Measurements from ENCODE around the gene SCUBE1. TPM values are rescaled to one million over a fixed set of nuclear protein-coding genes. Genes with fewer than 3 reads are reported as not detected.

The SCUBE1 gene
- total RNA-seq, 1 experiment from 2014 or later: 0.54 TPM

GRCh38 chr22:43207386-43207785 is 135.8 kb downstream of the SCUBE1 start:
- no peak for DNase-seq
- peaks cover 60% of the 10 kb centered on the region for H3K27me3 Mint-ChIP-seq (ENCODE audit: unreplicated experiment)
- no peaks in the 10 kb centered on the region for H3K4me1 Mint-ChIP-seq (ENCODE audit: low read depth, unreplicated experiment)
- H3K27ac Mint-ChIP-seq (ENCODE audit: unreplicated experiment): no peak overlapping the region
- H3K36me3 Mint-ChIP-seq (ENCODE audit: insufficient read depth, unreplicated experiment): no peaks in the 10 kb centered on the region
- no peaks in the 10 kb centered on the region for H3K9me3 Mint-ChIP-seq (ENCODE audit: low read depth, unreplicated experiment)
- intact Hi-C loops (cut with micrococcal nuclease; ENCODE audit: unreplicated experiment): no loop called here
- H3K4me3 Mint-ChIP-seq (ENCODE audit: low read depth, unreplicated experiment): no peak overlapping the region
- BruUV-seq (replicated peaks): no TSS peak
- TF ChIP-seq, protein P1, sequence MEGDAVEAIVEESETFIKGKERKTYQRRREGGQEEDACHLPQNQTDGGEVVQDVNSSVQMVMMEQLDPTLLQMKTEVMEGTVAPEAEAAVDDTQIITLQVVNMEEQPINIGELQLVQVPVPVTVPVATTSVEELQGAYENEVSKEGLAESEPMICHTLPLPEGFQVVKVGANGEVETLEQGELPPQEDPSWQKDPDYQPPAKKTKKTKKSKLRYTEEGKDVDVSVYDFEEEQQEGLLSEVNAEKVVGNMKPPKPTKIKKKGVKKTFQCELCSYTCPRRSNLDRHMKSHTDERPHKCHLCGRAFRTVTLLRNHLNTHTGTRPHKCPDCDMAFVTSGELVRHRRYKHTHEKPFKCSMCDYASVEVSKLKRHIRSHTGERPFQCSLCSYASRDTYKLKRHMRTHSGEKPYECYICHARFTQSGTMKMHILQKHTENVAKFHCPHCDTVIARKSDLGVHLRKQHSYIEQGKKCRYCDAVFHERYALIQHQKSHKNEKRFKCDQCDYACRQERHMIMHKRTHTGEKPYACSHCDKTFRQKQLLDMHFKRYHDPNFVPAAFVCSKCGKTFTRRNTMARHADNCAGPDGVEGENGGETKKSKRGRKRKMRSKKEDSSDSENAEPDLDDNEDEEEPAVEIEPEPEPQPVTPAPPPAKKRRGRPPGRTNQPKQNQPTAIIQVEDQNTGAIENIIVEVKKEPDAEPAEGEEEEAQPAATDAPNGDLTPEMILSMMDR (IDR thresholded peaks at IDR 0.05; ENCODE audit: unreplicated experiment): no peak
- CTCF ChIA-PET: no interaction called here

DNA sequence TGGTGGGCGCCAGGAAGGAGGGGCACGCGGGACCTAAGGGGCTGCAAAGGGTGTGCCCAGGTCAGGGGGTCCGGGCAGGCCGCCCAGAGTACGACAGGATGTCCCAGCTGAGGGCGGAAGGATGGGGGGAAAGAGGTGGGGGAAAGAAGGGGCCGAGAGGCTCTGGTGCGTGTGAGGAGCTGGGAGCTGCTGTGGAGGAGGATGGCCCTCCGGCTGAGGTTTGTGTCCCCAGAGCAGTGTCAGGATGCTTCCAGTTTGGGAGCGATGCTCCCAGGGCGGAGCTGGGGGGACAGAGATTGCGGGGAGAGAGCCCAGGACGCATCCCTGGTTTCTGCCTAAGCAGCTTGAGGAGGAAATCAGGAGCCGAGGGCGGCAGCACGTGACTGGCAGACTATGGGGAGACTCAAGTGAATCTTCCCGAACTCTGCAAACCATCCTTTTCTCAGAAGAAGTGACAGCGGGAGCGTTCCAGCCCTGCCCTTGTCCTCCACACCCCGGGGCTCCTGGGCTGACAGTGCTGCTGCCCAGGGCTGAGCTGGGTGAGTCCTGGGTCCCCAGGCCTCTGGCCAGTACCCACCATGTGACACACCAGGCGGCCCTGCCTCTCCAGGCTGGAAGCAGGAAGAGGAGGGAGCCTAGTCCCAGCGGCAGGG is 136.5 kb downstream of the SCUBE1 start:
- Mint-ChIP-seq H3K27me3 (ENCODE audit: unreplicated experiment) (peaks cover 59% of the 10 kb centered on the region), H3K9me3 (ENCODE audit: low read depth, unreplicated experiment) (no peaks in the 10 kb centered on the region), H3K36me3 (ENCODE audit: insufficient read depth, unreplicated experiment) (no peaks in the 10 kb centered on the region), H3K4me1 (ENCODE audit: low read depth, unreplicated experiment) (no peaks in the 10 kb centered on the region), H3K4me3 (ENCODE audit: low read depth, unreplicated experiment) (no peak overlapping the region), H3K27ac (ENCODE audit: unreplicated experiment) (no peak overlapping the region)
- DNase-seq: no peak
- no TSS peak for BruUV-seq (replicated peaks)
- CTCF ChIA-PET: no interaction called here
- TF ChIP-seq, protein P1 (IDR thresholded peaks at IDR 0.05; ENCODE audit: unreplicated experiment): no peak
- intact Hi-C loops (cut with micrococcal nuclease; ENCODE audit: unreplicated experiment): no loop called here

DNA sequence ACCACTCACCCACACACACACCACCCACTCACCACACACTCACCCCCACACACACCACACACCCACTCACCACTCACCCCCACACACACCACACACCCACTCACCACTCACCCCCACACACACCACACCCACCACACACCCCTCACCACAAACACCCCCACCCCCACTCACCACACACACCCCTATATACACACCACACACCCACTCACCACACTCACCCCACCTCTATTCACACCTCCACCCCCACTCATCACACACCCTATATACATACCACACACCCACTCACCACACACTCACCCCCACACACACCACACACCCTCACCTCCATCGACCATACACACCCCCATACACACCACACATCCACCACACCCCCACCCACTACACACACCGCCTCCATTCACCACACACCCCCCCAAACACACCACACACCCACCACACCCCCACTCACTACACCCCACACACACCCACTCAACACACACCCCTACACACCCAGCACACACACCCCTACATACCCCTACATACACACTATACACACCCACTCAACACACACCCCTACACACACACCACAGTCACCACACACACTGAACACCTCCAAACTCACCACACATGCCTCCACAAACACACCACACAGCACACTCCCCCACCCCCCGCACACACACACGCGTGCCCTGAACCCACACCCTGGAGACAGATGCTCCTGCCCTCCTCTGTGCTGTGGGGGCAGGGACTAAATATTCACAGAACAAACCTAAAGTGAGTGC is 137.2 kb downstream of the SCUBE1 start:
- H3K4me3 Mint-ChIP-seq (ENCODE audit: low read depth, unreplicated experiment): no peak overlapping the region
- H3K4me1 Mint-ChIP-seq (ENCODE audit: low read depth, unreplicated experiment): no peaks in the 10 kb centered on the region
- CTCF ChIA-PET: no interaction called here
- TF ChIP-seq, protein P1 (IDR thresholded peaks at IDR 0.05; ENCODE audit: unreplicated experiment): no peak
- no peak for DNase-seq
- H3K27ac Mint-ChIP-seq (ENCODE audit: unreplicated experiment): no peak overlapping the region
- no peaks in the 10 kb centered on the region for H3K9me3 Mint-ChIP-seq (ENCODE audit: low read depth, unreplicated experiment)
- intact Hi-C loops (cut with micrococcal nuclease; ENCODE audit: unreplicated experiment): no loop called here
- H3K36me3 Mint-ChIP-seq (ENCODE audit: insufficient read depth, unreplicated experiment): no peaks in the 10 kb centered on the region
- no TSS peak for BruUV-seq (replicated peaks)
- H3K27me3 Mint-ChIP-seq (ENCODE audit: unreplicated experiment): peaks cover 52% of the 10 kb centered on the region

DNA sequence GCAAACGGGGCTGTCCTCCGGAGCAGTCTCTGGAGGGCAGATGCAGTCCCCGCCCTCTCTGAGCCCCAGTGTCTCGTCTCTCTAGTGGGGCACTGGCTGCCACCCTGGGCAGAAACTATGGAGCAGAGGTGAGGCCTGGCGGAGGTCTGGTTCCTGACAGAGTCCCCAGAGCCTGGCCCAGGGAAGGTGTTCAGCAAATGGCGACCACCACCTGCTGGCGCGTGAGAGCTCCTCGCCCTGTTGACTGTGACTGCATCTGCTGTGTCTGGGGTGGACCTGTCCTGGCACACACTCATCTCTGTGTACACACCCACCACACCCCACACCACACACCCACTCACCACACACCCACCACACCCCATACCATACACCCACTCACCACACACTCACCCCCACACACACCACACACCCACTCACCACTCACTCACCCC is 137.9 kb downstream of the SCUBE1 start:
- no peak for DNase-seq
- H3K36me3 Mint-ChIP-seq (ENCODE audit: insufficient read depth, unreplicated experiment): no peaks in the 10 kb centered on the region
- H3K27ac Mint-ChIP-seq (ENCODE audit: unreplicated experiment): no peak overlapping the region
- no TSS peak for BruUV-seq (replicated peaks)
- no peaks in the 10 kb centered on the region for H3K4me1 Mint-ChIP-seq (ENCODE audit: low read depth, unreplicated experiment)
- intact Hi-C loops (cut with micrococcal nuclease; ENCODE audit: unreplicated experiment): no loop called here
- CTCF ChIA-PET: no interaction called here
- no peak overlapping the region for H3K4me3 Mint-ChIP-seq (ENCODE audit: low read depth, unreplicated experiment)
- peaks cover 47% of the 10 kb centered on the region for H3K27me3 Mint-ChIP-seq (ENCODE audit: unreplicated experiment)
- TF ChIP-seq, protein P1 (IDR thresholded peaks at IDR 0.05; ENCODE audit: unreplicated experiment): no peak
- H3K9me3 Mint-ChIP-seq (ENCODE audit: low read depth, unreplicated experiment): no peaks in the 10 kb centered on the region
